Measurements from ENCODE around the gene AKT2. TPM values are rescaled to one million over a fixed set of nuclear protein-coding genes. Genes with fewer than 3 reads are reported as not detected.

AKT2 gene
- total and polyA plus RNA-seq, 10 of the 15 experiments (the other 5 are each of a cell fraction or from before 2014, with no cell fraction given) = 1.0 to 185 (median 71.5) TPM

- TF ChIP-seq BCLAF1 (IDR thresholded peaks at IDR 0.05) (no peak), PRDM15 (CRISPR knock-in tag; IDR thresholded peaks at IDR 0.05) (no peak), ZNF207 (IDR thresholded peaks at IDR 0.05; ENCODE audit: borderline replicate concordance) (no peak), RELA (IDR thresholded peaks at IDR 0.05; ENCODE audit: borderline replicate concordance, partially characterized antibody) (no peak), MEF2A (IDR thresholded peaks at IDR 0.05; ENCODE audit: insufficient read depth, low read depth, low read length) (no peak), CREM (IDR thresholded peaks at IDR 0.05; ENCODE audit: low read depth) (peak; percentile 77), ZBTB4 (CRISPR knock-in tag; IDR thresholded peaks at IDR 0.05) (no peak), LARP7 (IDR thresholded peaks at IDR 0.05) (no peak), IRF4 (IDR thresholded peaks at IDR 0.05; ENCODE audit: low read depth, low read length) (peak; percentile 9; the same call in 1 of the 2 replicates), NR2F1 (conservative IDR thresholded peaks at IDR 0.05) (no peak), TAF1 (IDR thresholded peaks at IDR 0.05; ENCODE audit: borderline replicate concordance, low read depth, low read length) (peak; percentile 37; the same call in 1 of the 2 replicates), HDAC6 (IDR thresholded peaks at IDR 0.05; ENCODE audit: unreplicated experiment) (no peak), GABPA (IDR thresholded peaks at IDR 0.05; ENCODE audit: low read depth) (peak; percentile 87; the same call in 1 of the 2 replicates), MYC (IDR thresholded peaks at IDR 0.05; ENCODE audit: insufficient read depth, insufficient read length, insufficient replicate concordance, low read length, severe bottlenecking) (no peak), NFXL1 (IDR thresholded peaks at IDR 0.05; ENCODE audit: borderline replicate concordance) (no peak), MTA2 (IDR thresholded peaks at IDR 0.05; ENCODE audit: low read depth) (no peak), EP300 (IDR thresholded peaks at IDR 0.05; ENCODE audit: borderline replicate concordance in 1 of 2, control insufficient read depth in 1 of 2, low read depth in 2 of 2, low read length in 2 of 2) (0 out of 4 replicates have a peak, but pooled peaks of 1 of the 2 experiments have one; percentile 15), POLR2AphosphoS5 (IDR thresholded peaks at IDR 0.05; ENCODE audit: low read length) (peak; percentile 74), SMARCA5 (IDR thresholded peaks at IDR 0.05) (peak; percentile 91), STAT1 (conservative IDR thresholded peaks at IDR 0.05) (no peak)
Measured at GRCh38 chr19:40285353-40286234, 449 bp upstream of the AKT2 start (continued).

Data from GM12878 (cell line).